ENCODE results near the gene SH3BP5.
"Not testable (repeated sequence)": the region's sequence is repeated elsewhere in the genome, so short reads cannot be mapped to it uniquely, and the experiment has no call there.

SH3BP5 gene

DNA sequence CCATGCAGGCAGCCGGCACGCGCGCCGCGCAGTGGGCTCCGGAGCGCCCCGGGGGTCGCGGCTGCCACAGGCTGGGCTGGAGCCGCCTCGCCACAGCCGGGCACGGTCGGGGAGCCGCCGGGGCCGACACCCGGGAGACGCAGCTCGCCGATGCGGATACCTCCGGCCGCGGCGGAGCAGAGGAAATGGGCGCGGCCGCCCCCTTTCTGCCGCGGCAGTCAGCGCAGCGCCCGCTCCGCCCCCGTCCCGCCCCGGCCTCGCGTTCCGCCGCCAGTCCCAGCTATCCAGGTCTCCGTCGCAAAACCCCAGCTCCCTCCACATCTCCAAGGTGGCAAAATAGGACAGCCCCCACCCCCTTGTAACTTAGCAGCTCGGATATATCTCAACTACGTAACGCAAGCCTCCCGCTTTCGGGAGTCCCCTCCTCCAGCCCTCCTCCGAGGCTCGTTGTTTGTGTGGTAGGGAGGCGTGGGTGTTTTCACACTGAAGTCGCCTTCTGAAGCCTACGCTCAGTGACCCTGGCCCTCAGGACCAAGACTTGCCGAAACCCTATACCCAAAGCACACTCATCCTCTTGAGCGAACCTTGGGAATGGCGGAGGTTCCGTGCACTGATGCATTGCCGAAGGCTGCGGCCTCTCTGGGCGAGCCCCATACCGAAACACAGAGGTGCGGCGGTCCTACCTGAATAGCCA, at the start of gene SH3BP5:
Gene SH3BP5, minus strand, starts transcription at position 182 of the 694 bp plus-strand sequence. Its CDS starts 178 bp downstream, at position 4.
- peak; percentile 66 for DNase-seq

DNA sequence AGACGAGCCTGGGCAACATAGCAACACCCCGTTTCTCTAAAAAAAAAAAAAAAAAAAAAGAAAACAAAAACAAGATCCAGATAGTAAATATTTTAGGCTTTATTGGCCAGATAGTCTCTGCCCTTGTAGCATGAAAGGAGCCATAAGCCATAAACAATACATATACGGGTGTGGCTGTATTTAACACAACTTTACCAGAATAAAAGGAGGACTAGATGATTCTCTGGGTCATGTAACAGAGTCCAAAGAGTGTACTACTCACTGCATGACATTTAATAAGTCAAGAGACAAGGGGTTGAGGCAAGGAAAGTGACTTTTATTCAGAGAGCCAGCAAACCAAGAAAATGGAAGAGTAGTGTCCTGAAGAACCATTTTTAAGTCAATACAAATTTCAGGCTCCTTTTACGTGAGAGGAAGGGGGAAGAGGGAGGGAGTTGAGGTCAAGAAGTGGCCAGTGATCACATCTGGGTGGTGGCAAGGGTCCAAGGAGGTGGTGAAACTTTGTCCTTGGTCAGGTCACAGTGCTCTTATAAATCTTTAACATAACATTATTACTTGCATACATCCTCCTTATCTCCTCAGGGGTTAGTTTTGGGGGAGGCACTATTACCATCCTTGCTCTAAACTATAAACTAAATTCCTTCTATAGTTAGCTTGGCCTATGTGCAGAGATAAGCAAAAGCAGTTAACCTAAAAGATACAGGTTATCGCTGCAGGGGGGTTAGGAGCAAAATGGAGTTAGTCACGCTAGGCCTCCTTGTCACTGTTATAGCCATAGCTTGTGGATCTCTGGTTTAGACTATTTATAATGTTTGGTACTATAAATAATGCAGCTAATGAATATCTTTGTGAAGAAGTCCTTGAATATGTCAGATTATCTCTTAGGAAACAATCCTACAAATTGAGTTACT, 48.8 kb upstream of the SH3BP5 start:
- no peak for DNase-seq

DNA sequence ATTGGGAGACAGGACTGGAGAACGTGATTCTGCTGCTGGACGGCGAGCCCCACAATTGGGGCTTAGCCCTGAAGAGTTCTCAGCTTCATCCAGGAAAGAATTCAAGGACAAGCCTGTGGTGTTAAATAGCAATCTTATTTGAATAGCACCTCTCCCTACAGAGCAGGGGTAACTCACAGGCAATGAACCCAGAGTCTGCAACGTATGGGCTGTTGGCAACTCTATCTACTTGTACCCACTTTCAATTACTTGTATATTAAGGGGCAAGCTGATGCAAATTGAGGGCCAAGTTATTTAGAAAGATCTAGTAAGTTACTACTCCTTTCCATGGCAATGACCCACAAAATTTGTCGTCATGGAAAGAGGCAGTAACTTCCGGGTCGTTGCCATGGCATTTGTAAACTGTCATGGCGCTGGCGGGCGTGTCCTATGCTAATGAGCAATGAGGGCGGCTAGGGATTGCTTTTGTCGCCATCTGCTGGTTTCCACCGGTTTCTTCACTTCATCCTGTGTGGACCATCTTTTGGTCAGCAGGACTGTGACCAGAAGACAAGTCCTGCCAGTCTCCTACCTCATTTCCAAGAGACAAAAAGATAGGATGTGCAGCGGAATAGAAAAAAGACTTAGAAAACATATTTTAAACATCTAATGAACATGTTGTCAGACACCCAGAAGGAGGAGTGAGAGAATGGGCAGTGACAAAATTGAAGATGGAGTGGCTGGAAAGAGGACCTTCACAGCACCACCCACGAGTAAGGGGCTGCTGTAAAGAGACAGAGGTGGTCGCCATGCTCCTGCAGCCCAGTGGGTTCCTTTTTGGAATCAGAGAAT, 45.8 kb upstream of the SH3BP5 start:
- DNase-seq = peak; percentile 91

GRCh38 chr3:15375461-15376000, 43.1 kb upstream of the SH3BP5 start:
- DNase-seq = no peak

GRCh38 chr3:15372918-15373317, 40.5 kb upstream of the SH3BP5 start:
- DNase-seq = no peak

DNA sequence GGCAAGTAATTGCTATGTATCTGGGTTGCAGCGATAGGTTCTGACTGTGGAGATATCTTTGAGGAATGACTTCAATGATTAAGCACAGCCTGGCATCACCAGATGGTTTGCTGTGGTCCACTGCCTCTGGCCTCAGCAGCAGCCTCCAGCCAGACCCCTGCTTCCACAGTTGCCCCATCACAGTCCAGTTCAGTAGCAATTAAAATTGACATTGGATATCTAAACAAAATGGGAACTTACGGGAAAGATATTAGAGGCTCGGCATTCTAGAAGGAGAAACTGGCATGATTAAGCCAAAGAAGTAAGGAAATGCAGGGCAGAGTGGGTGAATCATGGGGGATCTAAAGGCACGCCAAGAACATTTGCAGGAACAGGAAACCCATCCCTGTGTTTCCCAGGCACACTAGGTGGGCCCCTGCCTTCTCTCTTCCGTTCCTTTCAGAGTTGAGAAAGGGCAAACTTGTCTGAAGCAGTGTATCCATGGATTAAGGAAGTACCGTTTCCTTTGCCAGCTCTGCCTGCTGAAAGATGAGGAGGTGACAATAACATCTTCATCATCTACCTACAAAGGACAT, 36.3 kb upstream of the SH3BP5 start:
- no peak for DNase-seq

DNA sequence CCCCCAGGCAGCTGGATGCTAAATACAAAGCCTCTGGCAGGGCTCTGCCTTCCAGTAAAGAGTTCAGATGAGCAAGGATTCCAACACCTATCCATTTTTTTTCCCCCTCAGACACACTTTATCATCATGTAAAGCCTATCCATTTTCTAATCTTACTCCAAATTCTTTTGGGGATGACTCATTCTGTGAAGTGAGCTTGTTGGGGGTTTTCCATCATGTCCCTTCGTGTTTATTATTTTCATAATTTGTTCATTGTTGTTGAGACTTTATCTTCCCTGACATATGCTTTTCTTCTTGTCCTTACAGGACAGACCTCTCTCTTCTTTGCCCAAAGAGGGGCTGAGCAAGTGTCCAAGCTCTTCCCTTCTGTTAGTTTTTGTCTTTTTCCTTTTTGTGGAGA, 34.7 kb upstream of the SH3BP5 start:
- no peak for DNase-seq

DNA sequence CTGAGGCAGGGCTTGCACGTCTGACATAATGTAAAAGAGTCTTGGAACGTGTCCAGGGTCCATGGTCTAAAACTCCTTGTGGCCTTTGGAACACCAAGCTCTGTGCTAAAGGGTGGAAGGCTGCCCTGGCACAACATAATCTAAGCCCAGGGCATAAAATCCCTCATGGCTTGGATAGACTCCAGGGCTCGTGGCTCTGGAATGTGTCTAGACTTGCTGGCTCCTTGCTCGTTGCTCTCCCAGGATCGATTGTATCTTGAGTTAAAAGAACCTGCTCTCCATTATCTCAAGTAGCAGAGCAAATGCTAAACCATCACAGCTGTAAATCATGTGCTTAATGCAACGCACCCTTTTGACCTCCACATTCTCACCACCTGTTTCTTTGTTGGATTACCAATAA, 31.7 kb upstream of the SH3BP5 start:
- DNase-seq = not testable (repeated sequence)

GRCh38 chr3:15361494-15362214, 29.3 kb upstream of the SH3BP5 start:
- DNase-seq = no peak

- no peak for DNase-seq
Measured at GRCh38 chr3:15360788-15361493, 28.6 kb upstream of the SH3BP5 start.

- DNase-seq = no peak
Measured at GRCh38 chr3:15359677-15360397, 27.5 kb upstream of the SH3BP5 start.

GRCh38 chr3:15356651-15357061, 24.3 kb upstream of the SH3BP5 start:
- not testable (repeated sequence) for DNase-seq

GRCh38 chr3:15356176-15356575, 23.8 kb upstream of the SH3BP5 start:
- DNase-seq = no peak

- no peak for DNase-seq
Measured at GRCh38 chr3:15355086-15355485, 22.7 kb upstream of the SH3BP5 start.

GRCh38 chr3:15354485-15354884, 22.1 kb upstream of the SH3BP5 start:
- DNase-seq = no peak

- DNase-seq = no peak
Measured at GRCh38 chr3:15350141-15350540, 17.8 kb upstream of the SH3BP5 start.

DNA sequence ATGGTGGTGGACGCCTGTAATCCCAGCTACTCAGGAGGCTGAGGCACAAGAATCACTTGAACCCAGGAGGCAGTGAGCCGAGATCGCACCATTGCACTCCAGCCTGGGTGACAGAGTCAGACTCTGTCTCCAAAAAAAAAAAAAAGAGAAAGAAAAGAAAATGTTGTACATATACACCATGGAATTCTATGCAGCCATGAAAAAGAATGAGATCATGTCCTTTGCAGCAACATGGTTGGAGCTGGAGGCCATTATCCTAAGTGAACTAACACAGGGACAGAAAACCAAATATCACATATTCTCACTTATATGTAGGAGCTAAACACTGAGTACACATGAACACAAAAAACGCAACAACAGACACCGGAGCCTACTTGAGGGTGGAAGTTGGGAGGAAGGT, 17.1 kb upstream of the SH3BP5 start:
- DNase-seq = not testable (repeated sequence)

DNA sequence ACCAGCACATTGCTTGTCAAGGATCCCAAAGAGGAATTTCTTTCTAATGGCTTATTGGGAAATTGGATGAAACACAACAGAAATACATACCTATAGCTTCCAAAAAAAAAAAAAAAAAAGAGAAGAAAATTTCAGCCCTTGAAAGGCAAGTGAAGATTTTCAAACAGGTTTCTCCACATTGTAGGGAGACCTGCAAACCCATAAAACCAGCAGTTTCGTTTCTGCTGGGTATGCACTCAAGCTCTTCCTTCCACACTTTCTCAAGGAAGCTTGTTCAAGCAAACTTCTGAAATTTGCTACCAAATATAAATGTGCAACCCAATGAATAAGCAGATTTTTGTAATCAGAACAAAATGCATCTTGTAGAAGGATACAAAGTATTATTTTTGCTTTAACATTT, 15.9 kb upstream of the SH3BP5 start:
- no peak for DNase-seq

DNA sequence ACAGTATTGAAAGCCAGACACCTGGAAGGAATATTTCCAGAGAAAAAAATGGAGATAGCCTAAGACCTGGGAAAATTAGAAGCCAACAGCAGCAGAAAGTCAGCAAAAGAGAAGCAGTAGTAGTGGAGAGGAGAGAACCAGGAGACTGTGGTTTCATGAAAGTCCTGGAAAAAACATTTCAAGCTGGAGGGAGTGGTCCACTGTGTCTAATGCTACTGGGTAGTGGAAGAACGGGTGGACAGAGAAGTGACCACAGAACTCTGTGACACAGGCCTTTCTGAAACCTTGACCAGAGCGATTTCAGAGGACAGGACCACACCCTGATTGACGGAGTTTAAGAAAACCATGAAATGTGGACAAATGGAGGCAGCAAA, 15.3 kb upstream of the SH3BP5 start:
- no peak for DNase-seq

DNA sequence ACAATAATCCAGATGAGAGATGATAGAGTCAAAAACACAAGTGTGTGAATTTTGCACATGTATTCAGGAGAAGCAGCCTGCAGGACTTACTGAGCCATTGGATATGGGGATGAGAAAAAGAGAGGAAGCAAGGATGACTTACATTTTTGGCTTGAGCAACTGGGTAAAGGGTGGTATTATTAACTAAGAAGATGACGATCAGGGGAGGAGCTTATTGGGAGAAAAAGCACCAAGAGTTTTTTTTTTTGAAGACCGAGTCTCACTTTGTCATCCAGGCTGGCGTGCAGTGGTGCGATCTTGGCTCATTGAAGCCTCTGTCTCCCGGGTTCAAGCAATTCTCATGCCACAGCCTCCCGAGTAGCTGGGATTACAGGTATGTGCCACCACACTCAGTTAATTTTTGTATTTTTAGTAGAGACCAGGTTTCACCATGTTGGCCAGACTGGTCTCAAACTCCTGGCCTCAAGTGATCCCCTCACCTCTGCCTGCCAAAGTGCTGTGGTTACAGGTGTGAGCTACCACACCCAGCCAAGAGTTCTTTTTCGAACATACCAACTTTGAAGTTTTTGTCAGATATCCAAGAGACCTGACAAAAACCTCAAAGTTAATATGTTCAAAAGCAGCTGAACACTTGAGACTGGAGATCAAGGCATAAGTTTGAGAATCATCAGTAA, 14.8 kb upstream of the SH3BP5 start:
- no peak for DNase-seq

Data from NCI-H510A treated with DMSO at 0.1 percent for 48 hours (cell line).